HepG2 (cell line): Measurements from ENCODE around the gene SPINK5.
"Not testable (repeated sequence)": the region's sequence is repeated elsewhere in the genome, so short reads cannot be mapped to it uniquely, and the experiment has no call there.

Experiments
- CBX2 ChIP-seq, 2 experiments: fragments of 200-600 bp in 1 of 2; sonication (generic); formaldehyde crosslinking in 1 of 2; IDR thresholded peaks; 2 replicates each; pipeline versions ENCODE4 v1.7.0 to v1.8.1; 2018 to 2022; ENCODE audit warnings: low read depth in 2 of 2, low read length in 1 of 2, mild to moderate bottlenecking in 1 of 2, missing genetic modification reagents in 1 of 2
- JUND ChIP-seq: sonication (generic); formaldehyde crosslinking; IDR thresholded peaks from 2 replicates; pipeline ENCODE4 v1.8.0; 2022; ENCODE audit warnings: mild to moderate bottlenecking, missing genetic modification reagents
- NFYC ChIP-seq: IDR thresholded peaks from 2 replicates; pipeline ENCODE4 v1.6.1; 2016; ENCODE audit warnings: missing genetic modification reagents, missing compliant biosample characterization
- POLR2A ChIP-seq, 2 experiments: IDR thresholded peaks; 2 replicates each; pipeline ENCODE4 v1.6.1; 2011; ENCODE audit warnings: low read depth in 2 of 2, low read length in 2 of 2, mild to moderate bottlenecking in 1 of 2, moderate library complexity in 1 of 2; ENCODE audit not compliant: insufficient read depth in 1 of 2
- REPIN1 ChIP-seq: sonication (generic); formaldehyde crosslinking; IDR thresholded peaks from 2 replicates; pipeline ENCODE4 v1.8.0; 2022; ENCODE audit warnings: missing genetic modification reagents, low read depth, mild to moderate bottlenecking, borderline replicate concordance
- RXRA ChIP-seq: sonication (generic); formaldehyde crosslinking; IDR thresholded peaks from 2 replicates; pipeline ENCODE4 v1.5.1; 2020; ENCODE audit warnings: missing genetic modification reagents
- TMF1 ChIP-seq: sonication (generic); formaldehyde crosslinking; IDR thresholded peaks from 2 replicates; pipeline ENCODE4 v1.8.1; 2022; ENCODE audit warnings: low read depth, missing genetic modification reagents
- YY1 ChIP-seq: IDR thresholded peaks from 2 replicates; pipeline ENCODE4 v1.6.1; 2011; ENCODE audit warnings: low read length, low read depth, moderate library complexity, mild to moderate bottlenecking; ENCODE audit not compliant: insufficient read depth, insufficient replicate concordance
- TF ChIP-seq, protein P1 (sequence below): conservative IDR thresholded peaks from 2 replicates; pipeline ENCODE4 v1.6.1; 2018; ENCODE audit warnings: missing genetic modification reagents
- TF ChIP-seq, protein P2 (sequence below): sonication (generic); formaldehyde crosslinking; IDR thresholded peaks from 2 replicates; pipeline ENCODE4 v1.4.0; 2020; ENCODE audit warnings: missing genetic modification reagents, mild to moderate bottlenecking, borderline replicate concordance
- TF ChIP-seq, protein P3 (sequence below): IDR thresholded peaks from 2 replicates; pipeline ENCODE4 v1.6.1; 2016; ENCODE audit warnings: missing biosample characterization, missing genetic modification reagents, low read depth
- TF ChIP-seq, protein P4 (sequence below): sonication (generic); formaldehyde crosslinking; IDR thresholded peaks from 2 replicates; pipeline ENCODE4 v1.4.0; 2020; ENCODE audit warnings: low read depth, mild to moderate bottlenecking, missing genetic modification reagents
- TF ChIP-seq, protein P5 (sequence below): IDR thresholded peaks from 2 replicates; pipeline ENCODE4 v1.6.1; 2016; ENCODE audit warnings: low read depth, missing genetic modification reagents, missing compliant biosample characterization

- not testable (repeated sequence) for TF ChIP-seq CBX2 (IDR thresholded peaks at IDR 0.05; ENCODE audit: low read depth, low read length); CBX2 (CRISPR knock-in tag; IDR thresholded peaks at IDR 0.05; ENCODE audit: low read depth); YY1; REPIN1; NFYC (CRISPR knock-in tag); TMF1 (CRISPR knock-in tag); RXRA; JUND (CRISPR knock-in tag); POLR2A (IDR thresholded peaks at IDR 0.05; ENCODE audit: insufficient read depth in 1 of 2, low read depth in 2 of 2, low read length in 2 of 2)
- TF ChIP-seq, protein P1, sequence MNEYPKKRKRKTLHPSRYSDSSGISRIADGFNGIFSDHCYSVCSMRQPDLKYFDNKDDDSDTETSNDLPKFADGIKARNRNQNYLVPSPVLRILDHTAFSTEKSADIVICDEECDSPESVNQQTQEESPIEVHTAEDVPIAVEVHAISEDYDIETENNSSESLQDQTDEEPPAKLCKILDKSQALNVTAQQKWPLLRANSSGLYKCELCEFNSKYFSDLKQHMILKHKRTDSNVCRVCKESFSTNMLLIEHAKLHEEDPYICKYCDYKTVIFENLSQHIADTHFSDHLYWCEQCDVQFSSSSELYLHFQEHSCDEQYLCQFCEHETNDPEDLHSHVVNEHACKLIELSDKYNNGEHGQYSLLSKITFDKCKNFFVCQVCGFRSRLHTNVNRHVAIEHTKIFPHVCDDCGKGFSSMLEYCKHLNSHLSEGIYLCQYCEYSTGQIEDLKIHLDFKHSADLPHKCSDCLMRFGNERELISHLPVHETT (CRISPR knock-in tag) = not testable (repeated sequence)
- TF ChIP-seq, protein P2, sequence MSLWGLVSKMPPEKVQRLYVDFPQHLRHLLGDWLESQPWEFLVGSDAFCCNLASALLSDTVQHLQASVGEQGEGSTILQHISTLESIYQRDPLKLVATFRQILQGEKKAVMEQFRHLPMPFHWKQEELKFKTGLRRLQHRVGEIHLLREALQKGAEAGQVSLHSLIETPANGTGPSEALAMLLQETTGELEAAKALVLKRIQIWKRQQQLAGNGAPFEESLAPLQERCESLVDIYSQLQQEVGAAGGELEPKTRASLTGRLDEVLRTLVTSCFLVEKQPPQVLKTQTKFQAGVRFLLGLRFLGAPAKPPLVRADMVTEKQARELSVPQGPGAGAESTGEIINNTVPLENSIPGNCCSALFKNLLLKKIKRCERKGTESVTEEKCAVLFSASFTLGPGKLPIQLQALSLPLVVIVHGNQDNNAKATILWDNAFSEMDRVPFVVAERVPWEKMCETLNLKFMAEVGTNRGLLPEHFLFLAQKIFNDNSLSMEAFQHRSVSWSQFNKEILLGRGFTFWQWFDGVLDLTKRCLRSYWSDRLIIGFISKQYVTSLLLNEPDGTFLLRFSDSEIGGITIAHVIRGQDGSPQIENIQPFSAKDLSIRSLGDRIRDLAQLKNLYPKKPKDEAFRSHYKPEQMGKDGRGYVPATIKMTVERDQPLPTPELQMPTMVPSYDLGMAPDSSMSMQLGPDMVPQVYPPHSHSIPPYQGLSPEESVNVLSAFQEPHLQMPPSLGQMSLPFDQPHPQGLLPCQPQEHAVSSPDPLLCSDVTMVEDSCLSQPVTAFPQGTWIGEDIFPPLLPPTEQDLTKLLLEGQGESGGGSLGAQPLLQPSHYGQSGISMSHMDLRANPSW (CRISPR knock-in tag) = not testable (repeated sequence)
- TF ChIP-seq, protein P3, sequence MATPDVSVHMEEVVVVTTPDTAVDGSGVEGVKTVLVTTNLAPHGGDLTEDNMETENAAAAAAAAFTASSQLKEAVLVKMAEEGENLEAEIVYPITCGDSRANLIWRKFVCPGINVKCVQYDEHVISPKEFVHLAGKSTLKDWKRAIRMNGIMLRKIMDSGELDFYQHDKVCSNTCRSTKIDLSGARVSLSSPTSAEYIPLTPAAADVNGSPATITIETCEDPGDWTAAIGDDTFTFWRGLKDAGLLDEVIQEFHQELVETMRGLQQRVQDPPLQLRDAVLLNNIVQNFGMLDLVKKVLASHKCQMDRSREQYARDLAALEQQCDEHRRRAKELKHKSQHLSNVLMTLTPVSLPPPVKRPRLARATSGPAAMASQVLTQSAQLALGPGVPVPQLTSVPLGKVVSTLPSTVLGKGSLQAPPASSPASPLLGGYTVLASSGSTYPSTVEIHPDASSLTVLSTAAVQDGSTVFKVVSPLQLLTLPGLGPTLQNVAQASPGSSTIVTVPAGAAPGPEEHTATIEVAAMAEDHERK (CRISPR knock-in tag) = not testable (repeated sequence)
- TF ChIP-seq, protein P4, sequence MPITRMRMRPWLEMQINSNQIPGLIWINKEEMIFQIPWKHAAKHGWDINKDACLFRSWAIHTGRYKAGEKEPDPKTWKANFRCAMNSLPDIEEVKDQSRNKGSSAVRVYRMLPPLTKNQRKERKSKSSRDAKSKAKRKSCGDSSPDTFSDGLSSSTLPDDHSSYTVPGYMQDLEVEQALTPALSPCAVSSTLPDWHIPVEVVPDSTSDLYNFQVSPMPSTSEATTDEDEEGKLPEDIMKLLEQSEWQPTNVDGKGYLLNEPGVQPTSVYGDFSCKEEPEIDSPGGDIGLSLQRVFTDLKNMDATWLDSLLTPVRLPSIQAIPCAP (CRISPR knock-in tag) = not testable (repeated sequence)
- TF ChIP-seq, protein P5, sequence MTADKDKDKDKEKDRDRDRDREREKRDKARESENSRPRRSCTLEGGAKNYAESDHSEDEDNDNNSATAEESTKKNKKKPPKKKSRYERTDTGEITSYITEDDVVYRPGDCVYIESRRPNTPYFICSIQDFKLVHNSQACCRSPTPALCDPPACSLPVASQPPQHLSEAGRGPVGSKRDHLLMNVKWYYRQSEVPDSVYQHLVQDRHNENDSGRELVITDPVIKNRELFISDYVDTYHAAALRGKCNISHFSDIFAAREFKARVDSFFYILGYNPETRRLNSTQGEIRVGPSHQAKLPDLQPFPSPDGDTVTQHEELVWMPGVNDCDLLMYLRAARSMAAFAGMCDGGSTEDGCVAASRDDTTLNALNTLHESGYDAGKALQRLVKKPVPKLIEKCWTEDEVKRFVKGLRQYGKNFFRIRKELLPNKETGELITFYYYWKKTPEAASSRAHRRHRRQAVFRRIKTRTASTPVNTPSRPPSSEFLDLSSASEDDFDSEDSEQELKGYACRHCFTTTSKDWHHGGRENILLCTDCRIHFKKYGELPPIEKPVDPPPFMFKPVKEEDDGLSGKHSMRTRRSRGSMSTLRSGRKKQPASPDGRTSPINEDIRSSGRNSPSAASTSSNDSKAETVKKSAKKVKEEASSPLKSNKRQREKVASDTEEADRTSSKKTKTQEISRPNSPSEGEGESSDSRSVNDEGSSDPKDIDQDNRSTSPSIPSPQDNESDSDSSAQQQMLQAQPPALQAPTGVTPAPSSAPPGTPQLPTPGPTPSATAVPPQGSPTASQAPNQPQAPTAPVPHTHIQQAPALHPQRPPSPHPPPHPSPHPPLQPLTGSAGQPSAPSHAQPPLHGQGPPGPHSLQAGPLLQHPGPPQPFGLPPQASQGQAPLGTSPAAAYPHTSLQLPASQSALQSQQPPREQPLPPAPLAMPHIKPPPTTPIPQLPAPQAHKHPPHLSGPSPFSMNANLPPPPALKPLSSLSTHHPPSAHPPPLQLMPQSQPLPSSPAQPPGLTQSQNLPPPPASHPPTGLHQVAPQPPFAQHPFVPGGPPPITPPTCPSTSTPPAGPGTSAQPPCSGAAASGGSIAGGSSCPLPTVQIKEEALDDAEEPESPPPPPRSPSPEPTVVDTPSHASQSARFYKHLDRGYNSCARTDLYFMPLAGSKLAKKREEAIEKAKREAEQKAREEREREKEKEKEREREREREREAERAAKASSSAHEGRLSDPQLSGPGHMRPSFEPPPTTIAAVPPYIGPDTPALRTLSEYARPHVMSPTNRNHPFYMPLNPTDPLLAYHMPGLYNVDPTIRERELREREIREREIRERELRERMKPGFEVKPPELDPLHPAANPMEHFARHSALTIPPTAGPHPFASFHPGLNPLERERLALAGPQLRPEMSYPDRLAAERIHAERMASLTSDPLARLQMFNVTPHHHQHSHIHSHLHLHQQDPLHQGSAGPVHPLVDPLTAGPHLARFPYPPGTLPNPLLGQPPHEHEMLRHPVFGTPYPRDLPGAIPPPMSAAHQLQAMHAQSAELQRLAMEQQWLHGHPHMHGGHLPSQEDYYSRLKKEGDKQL (CRISPR knock-in tag) = not testable (repeated sequence)
These were observed 8.6 kb upstream of the SPINK5 start for GRCh38 chr5:148055160-148055559.
